HEK293T (cell line): ENCODE data around the gene NPAS3.

Source experiments
- CTCF ChIA-PET: fragments of 350-600 bp; formaldehyde crosslinking; extraction: SDS; loops from one replicate; lab custom pipeline; 2021; ENCODE audit warnings: antibody characterized with exemption, inconsistent platforms; lab: Yijun Ruan, JAX
- POLR2A ChIA-PET: fragments of 350-600 bp; formaldehyde crosslinking; extraction: SDS; loops from one replicate; lab custom pipeline; 2020; ENCODE audit warnings: antibody characterized with exemption, inconsistent platforms; lab: Yijun Ruan, JAX
- DNase-seq: peaks from one replicate; pipeline ENCODE4 v3.0.0; 2012; ENCODE audit warnings: mixed read lengths; ENCODE audit errors: extremely low spot score
- ARNT ChIP-seq: fragments of 450-650 bp; IDR thresholded peaks from 2 replicates; pipeline ENCODE4 v1.6.1; 2017; ENCODE audit warnings: mild to moderate bottlenecking
- BHLHE40 ChIP-seq: fragments of 450-650 bp; IDR thresholded peaks from 2 replicates; pipeline ENCODE4 v1.6.1; 2016; ENCODE audit warnings: mild to moderate bottlenecking, moderate library complexity, borderline replicate concordance
- CTBP1 ChIP-seq: fragments of 450-650 bp; IDR thresholded peaks from 2 replicates; pipeline ENCODE4 v1.6.1; 2016; ENCODE audit warnings: borderline replicate concordance
- ELF4 ChIP-seq: fragments of 450-650 bp; IDR thresholded peaks from 2 replicates; pipeline ENCODE4 v1.6.1; 2017; ENCODE audit warnings: antibody characterized with exemption
- FOXA1 ChIP-seq: fragments of 450-650 bp; IDR thresholded peaks from 2 replicates; pipeline ENCODE4 v1.6.1; 2016; ENCODE audit warnings: mild to moderate bottlenecking
- FOXK2 ChIP-seq: fragments of 450-650 bp; IDR thresholded peaks from 2 replicates; pipeline ENCODE4 v1.6.1; 2016; ENCODE audit warnings: mild to moderate bottlenecking
- FOXM1 ChIP-seq: fragments of 450-650 bp; IDR thresholded peaks from 2 replicates; pipeline ENCODE4 v1.6.1; 2017; ENCODE audit warnings: mild to moderate bottlenecking, borderline replicate concordance
- HDGF ChIP-seq: fragments of 450-650 bp; IDR thresholded peaks from 2 replicates; pipeline ENCODE4 v1.6.1; 2017; ENCODE audit warnings: antibody characterized with exemption, borderline replicate concordance
- L3MBTL2 ChIP-seq: fragments of 450-650 bp; conservative IDR thresholded peaks from 2 replicates; pipeline ENCODE4 v1.6.1; 2016; ENCODE audit warnings: mild to moderate bottlenecking
- LEF1 ChIP-seq: fragments of 450-650 bp; IDR thresholded peaks from 2 replicates; pipeline ENCODE4 v1.6.1; 2017; ENCODE audit warnings: mild to moderate bottlenecking, borderline replicate concordance
- NFRKB ChIP-seq: fragments of 450-650 bp; IDR thresholded peaks from 2 replicates; pipeline ENCODE4 v1.6.1; 2016; ENCODE audit warnings: mild to moderate bottlenecking, moderate library complexity
- SP1 ChIP-seq: fragments of 450-650 bp; IDR thresholded peaks from 2 replicates; pipeline ENCODE4 v1.6.1; 2017
- SUZ12 ChIP-seq: fragments of 450-650 bp; IDR thresholded peaks from 2 replicates; pipeline ENCODE4 v1.6.1; 2016; ENCODE audit warnings: mild to moderate bottlenecking
- TARDBP ChIP-seq: fragments of 450-650 bp; IDR thresholded peaks from 2 replicates; pipeline ENCODE4 v1.6.1; 2016
- ZNF384 ChIP-seq: fragments of 450-650 bp; IDR thresholded peaks from 2 replicates; pipeline ENCODE4 v1.6.1; 2016
- TF ChIP-seq, protein P1 (sequence below): fragments of 450-650 bp; IDR thresholded peaks from 2 replicates; pipeline ENCODE4 v1.6.1; 2016

The NPAS3 gene

DNA sequence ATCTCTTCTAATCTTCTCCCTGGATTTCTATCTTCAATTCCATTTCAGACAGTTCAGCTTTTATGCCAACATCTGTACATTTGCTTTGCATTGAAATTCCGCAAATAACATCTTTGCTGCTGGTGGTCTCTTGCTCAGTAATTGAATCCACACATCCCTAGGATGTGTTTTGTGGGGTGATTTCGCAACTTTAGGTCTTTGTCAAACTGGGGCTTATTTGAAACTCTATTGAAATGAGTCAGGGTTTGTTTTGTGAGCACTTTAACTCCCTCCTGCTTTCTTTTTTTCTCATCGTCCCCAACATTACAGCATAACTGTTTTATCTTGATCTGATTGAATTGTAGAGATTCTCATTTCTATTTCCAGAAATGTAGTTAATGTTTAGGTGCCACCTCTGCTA is 404.3 kb downstream of the NPAS3 start:
- TF ChIP-seq L3MBTL2 (no peak), NFRKB (no peak), LEF1 (no peak), ARNT (no peak), ELF4 (no peak), SUZ12 (no peak), FOXK2 (no peak), FOXM1 (no peak), CTBP1 (no peak), SP1 (no peak), FOXA1 (no peak), BHLHE40 (no peak), HDGF (no peak)
- TF ChIP-seq, protein P1, sequence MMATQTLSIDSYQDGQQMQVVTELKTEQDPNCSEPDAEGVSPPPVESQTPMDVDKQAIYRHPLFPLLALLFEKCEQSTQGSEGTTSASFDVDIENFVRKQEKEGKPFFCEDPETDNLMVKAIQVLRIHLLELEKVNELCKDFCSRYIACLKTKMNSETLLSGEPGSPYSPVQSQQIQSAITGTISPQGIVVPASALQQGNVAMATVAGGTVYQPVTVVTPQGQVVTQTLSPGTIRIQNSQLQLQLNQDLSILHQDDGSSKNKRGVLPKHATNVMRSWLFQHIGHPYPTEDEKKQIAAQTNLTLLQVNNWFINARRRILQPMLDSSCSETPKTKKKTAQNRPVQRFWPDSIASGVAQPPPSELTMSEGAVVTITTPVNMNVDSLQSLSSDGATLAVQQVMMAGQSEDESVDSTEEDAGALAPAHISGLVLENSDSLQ, result no peak
- CTCF ChIA-PET, result no interaction called here
- no peak for DNase-seq
- POLR2A ChIA-PET, result interaction anchor here (1.3 kb wide), 1 partner anchor 10 kb away, joined by 3 read pairs; no protein-coding TSS in a partner anchor

DNA sequence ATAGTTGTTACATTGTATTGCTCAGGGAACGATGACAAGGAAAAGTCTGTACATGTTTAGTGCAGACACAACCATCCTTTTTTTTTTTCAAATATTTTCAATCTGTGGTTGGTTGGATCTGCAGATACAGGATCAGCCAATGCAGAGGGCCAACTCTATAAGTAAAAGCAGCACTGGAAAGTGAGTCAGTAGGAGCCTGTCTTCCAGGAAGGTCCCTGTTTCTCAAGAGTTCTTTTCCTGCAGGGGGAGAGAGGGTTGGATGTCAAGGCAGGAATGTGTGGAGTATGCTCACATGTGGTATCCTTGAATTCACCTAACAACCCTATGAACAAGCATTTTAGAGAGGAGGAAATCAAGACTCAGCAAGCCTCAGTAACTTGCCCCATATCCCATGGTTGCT is 409.1 kb downstream of the NPAS3 start:
- TF ChIP-seq SUZ12 (no peak), L3MBTL2 (no peak), BHLHE40 (no peak), FOXK2 (no peak), LEF1 (no peak), NFRKB (no peak), CTBP1 (no peak), ELF4 (no peak), ARNT (no peak), SP1 (no peak), TARDBP (no peak), ZNF384 (no peak), FOXM1 (no peak), FOXA1 (no peak), HDGF (no peak)
- TF ChIP-seq, protein P1, result no peak
- POLR2A ChIA-PET, result no interaction called here
- no peak for DNase-seq
- CTCF ChIA-PET, result no interaction called here

DNA sequence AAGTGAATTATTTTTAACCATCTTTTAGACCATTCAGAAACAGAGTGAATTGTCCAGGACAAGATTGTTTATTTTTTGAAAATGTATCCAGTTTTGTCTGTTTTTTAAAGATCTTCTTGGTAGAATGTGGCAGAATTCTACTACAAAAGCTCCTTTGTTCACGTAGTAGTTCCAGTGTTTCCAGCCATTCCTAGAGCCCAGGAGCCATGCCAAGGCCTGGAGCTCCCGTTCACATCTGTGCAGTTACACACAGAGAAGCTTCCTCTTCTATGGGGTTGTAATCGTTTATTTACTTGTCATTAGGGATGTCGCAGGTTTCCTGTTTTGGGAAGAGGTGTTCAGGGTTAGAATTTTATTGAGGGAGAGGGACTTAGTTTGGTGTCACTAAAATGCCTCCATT is 409.8 kb downstream of the NPAS3 start:
- no peak for TF ChIP-seq HDGF
- TF ChIP-seq NFRKB, result no peak
- TF ChIP-seq, protein P1, result no peak
- TF ChIP-seq SUZ12, result no peak
- no peak for TF ChIP-seq ARNT
- no peak for TF ChIP-seq FOXM1
- TF ChIP-seq CTBP1, result no peak
- no peak for TF ChIP-seq FOXA1
- no peak for TF ChIP-seq L3MBTL2
- TF ChIP-seq FOXK2, result no peak
- TF ChIP-seq TARDBP, result no peak

DNA sequence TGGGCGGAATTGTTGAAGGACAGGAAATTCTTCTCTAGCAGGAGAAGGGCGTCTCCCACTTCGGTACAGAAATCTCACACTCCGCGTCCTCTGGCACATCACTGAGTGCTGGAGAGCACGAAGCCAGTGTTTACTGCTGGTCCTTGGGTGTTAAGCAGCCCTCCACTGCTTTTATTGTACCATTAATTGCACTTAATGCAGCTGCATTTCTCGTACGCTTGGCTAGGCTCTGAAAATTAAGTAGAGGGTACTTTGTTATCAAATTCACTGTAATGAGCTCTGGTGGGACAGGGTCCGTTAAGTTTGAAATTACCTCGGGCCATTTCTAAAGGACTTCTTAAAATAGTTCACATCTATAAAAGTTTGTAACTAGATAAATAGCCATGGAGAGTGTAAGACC is 411.2 kb downstream of the NPAS3 start:
- CTCF ChIA-PET, result no interaction called here
- POLR2A ChIA-PET, result no interaction called here

More for the DNA sequence above, 409.8 kb downstream of the NPAS3 start:
- ChIA-PET CTCF (no interaction called here), POLR2A (no interaction called here)
- no peak for DNase-seq

DNA sequence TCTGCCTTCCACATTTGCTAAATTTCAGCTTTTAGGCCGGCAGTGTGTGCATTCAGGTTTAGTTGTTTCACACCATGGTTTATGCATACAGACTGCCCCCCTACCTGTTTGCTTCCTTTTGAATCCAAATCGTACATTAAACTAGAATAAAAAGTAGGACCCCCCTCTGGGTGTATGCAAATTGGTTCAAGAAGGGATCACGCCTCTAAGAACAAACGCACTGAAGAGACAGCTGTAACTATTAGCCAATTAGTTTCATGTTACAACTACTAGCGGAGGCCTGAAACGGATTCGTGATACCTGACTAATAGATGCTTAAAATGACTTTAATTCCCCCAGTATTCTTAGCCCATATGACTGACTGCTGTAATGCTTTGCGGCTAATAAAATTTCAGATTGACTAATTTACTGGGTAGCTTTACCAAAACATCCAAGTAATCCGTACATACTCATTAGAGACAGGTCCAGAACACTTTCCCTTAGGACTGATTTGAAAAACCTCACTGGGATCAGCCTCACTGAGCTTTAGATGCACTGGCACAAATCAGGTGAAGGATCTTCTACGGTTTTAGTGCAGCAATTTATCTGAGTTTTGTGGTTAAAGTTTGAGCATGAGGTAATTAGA is 411.8 kb downstream of the NPAS3 start:
- TF ChIP-seq LEF1, result no peak
- no peak for TF ChIP-seq CTBP1
- TF ChIP-seq BHLHE40, result no peak
- no peak for TF ChIP-seq ELF4
- no peak for TF ChIP-seq FOXA1
- no peak for TF ChIP-seq ARNT
- no peak for TF ChIP-seq NFRKB
- TF ChIP-seq HDGF, result no peak
- TF ChIP-seq, protein P1, result no peak
- no peak for TF ChIP-seq L3MBTL2
- TF ChIP-seq FOXK2, result no peak
- TF ChIP-seq SP1, result no peak
- no peak for TF ChIP-seq FOXM1
- ChIA-PET CTCF (interaction anchor here (0.6 kb wide), 1 partner anchor 14 kb away, joined by 3 read pairs; no protein-coding TSS in a partner anchor), POLR2A (no interaction called here)
- no peak for DNase-seq

More for the DNA sequence above, 411.2 kb downstream of the NPAS3 start:
- DNase-seq, result no peak
- TF ChIP-seq HDGF (no peak), NFRKB (no peak), ARNT (no peak), ZNF384 (no peak), FOXM1 (no peak), L3MBTL2 (no peak), TARDBP (no peak)

DNA sequence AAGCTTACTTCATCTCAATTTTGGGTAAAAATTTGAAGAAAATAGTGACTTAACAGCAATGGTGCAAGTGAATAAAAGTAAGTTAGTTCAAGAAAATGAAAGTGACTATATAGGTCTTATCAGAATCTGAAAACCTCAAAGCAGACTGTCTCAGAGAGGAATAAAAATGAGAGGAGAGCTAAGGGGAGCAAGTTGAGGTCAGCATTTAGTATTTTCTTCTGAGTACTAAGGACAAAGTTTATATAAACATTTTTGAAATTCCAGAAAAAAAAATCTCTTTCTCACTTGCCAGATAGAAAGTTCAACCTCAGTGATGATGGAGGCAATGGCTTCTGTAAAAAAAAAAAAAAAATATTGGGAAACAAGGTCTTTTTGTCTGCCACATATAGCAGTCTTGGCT is 414.1 kb downstream of the NPAS3 start:
- no peak for TF ChIP-seq TARDBP
- TF ChIP-seq SUZ12, result no peak
- TF ChIP-seq FOXM1, result no peak
- TF ChIP-seq LEF1, result no peak
- TF ChIP-seq FOXK2, result no peak
- CTCF ChIA-PET, result no interaction called here
- POLR2A ChIA-PET, result interaction anchor here (0.9 kb wide), 1 partner anchor 11 kb away, joined by 3 read pairs; no protein-coding TSS in a partner anchor
- DNase-seq, result no peak
